Measurements from ENCODE around the gene POLR2E. TPM values are rescaled to one million over a fixed set of nuclear protein-coding genes. Genes with fewer than 3 reads are reported as not detected.

The POLR2E gene
- total RNA-seq, 1 experiment from 2014 or later = 261 TPM

DNA sequence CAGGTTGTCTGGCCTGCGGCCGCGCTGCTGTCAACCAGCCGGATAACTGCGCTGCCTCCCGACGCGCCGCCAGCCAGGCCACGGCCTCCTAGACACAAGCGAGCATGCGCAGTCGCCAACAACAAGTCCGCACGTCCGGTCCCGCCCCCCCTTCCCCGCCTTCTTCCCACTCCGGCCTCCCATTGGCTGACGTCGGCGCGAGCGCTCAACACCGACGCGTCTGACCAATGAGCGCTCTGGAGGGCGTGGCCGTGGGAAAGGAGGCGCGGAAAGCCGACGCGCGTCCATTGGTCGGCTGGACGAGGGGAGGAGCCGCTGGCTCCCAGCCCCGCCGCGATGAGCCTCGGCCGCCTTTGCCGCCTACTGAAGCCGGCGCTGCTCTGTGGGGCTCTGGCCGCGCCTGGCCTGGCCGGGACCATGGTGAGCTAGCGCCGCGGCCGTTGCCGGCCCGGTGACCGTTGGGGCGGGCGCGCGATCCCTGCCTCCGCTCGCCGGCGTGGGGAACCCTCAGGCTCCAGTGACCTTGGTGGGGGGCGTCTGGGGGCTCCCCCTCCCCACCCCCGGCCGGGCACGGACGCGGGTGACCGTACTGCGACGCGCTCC, 8.6 kb upstream of the POLR2E start, which contains the start of gene GPX4:
Gene GPX4 (plus strand): TSS at position 287 of the 603 bp plus-strand sequence. CDS start 50 bp downstream, at position 337.
- Histone ChIP-seq H3K23ac (ENCODE audit: insufficient read length, low read depth, low read length) (no peak within 1 kb of the TSS), H3K9me3 (ENCODE audit: control insufficient read depth, low read depth, low read length) (no peaks in the 10 kb centered on the region), H4K20me1 (ENCODE audit: control insufficient read depth, insufficient read depth, insufficient read length) (no peaks in the 10 kb centered on the region), H3K4ac (ENCODE audit: low read depth, low read length) (no peak within 1 kb of the TSS), H2BK12ac (ENCODE audit: insufficient read length, low read depth, low read length) (no peak within 1 kb of the TSS), H3K27ac (ENCODE audit: insufficient read length, low read depth, low read length) (no peak within 1 kb of the TSS), H2BK5ac (ENCODE audit: insufficient read length, low read length) (no peak within 1 kb of the TSS), H3K14ac (ENCODE audit: insufficient read depth, low read length) (peak within 1 kb of the TSS; percentile 69; the same call in 1 of the 2 replicates), H2AK5ac (ENCODE audit: insufficient read length, low read length) (no peak within 1 kb of the TSS), H2BK20ac (ENCODE audit: low read depth, low read length, poor library complexity, severe bottlenecking) (no peak within 1 kb of the TSS), H3K79me1 (ENCODE audit: insufficient read depth, low read depth, low read length, poor library complexity, severe bottlenecking) (no peaks in the 10 kb centered on the region), H4K8ac (replicated peaks; ENCODE audit: insufficient read length, low read depth, low read length) (no peak within 1 kb of the TSS), H3K56ac (ENCODE audit: insufficient read length, low read depth, low read length) (no peak within 1 kb of the TSS), H3K4me2 (ENCODE audit: insufficient read depth, insufficient read length, low read length) (peak within 1 kb of the TSS; percentile 51), H2BK120ac (ENCODE audit: low read depth, low read length, poor library complexity, severe bottlenecking) (no peak within 1 kb of the TSS), H4K5ac (ENCODE audit: insufficient read length, low read depth, low read length) (no peak within 1 kb of the TSS), H2BK15ac (ENCODE audit: low read depth, low read length) (no peak within 1 kb of the TSS), H2AFZ (ENCODE audit: low read length) (no peak within 1 kb of the TSS), H3K18ac (ENCODE audit: insufficient read length, low read depth, low read length) (peak within 1 kb of the TSS; percentile 64), H3K23me2 (ENCODE audit: insufficient read length, low read depth, low read length, poor library complexity, severe bottlenecking) (no peaks in the 10 kb centered on the region), H4K91ac (ENCODE audit: insufficient read length, low read depth, low read length) (no peak within 1 kb of the TSS), H3K79me2 (ENCODE audit: insufficient read depth, low read length) (no peaks in the 10 kb centered on the region; the same call in 1 of the 2 replicates), H3K27me3 (ENCODE audit: insufficient read depth, low read length) (no peaks in the 10 kb centered on the region), H3K9ac (ENCODE audit: extremely low read depth, insufficient read length, low read length) (peak within 1 kb of the TSS; percentile 65), H3T11ph (ENCODE audit: low read length) (no peak within 1 kb of the TSS), H3K4me1 (ENCODE audit: insufficient read depth, low read length) (0 out of 2 replicates have a peak, but pooled peaks cover 2% of the 10 kb centered on the region)
- peak; percentile 99 for DNase-seq
- Mint-ChIP-seq H3K4me3 (peak within 1 kb of the TSS; percentile 76 to 78), H3K9me3 (peaks cover 0 to 3% of the 10 kb centered on the region in 2 experiments; a peak in 1 of 5 replicates), H3K27me3 (ENCODE audit: low read depth) (no peaks in the 10 kb centered on the region; the same call in 1 of the 2 replicates), H3K4me1 (peaks cover 8 to 18% of the 10 kb centered on the region in 2 experiments), H3K36me3 (ENCODE audit: insufficient read depth in 1 of 3, low read depth in 3 of 3) (peaks cover 0 to 18% (median 7%) of the 10 kb centered on the region in 3 experiments; a peak in 4 of 7 replicates), H3K27ac (peak within 1 kb of the TSS in 2 of 3 experiments; percentile 36 to 83; a peak in 2 of 7 replicates)
- TF ChIP-seq, protein P1, sequence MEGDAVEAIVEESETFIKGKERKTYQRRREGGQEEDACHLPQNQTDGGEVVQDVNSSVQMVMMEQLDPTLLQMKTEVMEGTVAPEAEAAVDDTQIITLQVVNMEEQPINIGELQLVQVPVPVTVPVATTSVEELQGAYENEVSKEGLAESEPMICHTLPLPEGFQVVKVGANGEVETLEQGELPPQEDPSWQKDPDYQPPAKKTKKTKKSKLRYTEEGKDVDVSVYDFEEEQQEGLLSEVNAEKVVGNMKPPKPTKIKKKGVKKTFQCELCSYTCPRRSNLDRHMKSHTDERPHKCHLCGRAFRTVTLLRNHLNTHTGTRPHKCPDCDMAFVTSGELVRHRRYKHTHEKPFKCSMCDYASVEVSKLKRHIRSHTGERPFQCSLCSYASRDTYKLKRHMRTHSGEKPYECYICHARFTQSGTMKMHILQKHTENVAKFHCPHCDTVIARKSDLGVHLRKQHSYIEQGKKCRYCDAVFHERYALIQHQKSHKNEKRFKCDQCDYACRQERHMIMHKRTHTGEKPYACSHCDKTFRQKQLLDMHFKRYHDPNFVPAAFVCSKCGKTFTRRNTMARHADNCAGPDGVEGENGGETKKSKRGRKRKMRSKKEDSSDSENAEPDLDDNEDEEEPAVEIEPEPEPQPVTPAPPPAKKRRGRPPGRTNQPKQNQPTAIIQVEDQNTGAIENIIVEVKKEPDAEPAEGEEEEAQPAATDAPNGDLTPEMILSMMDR (conservative IDR thresholded peaks at IDR 0.05) = no peak
- no CpG with 5 or more reads among the region's 75 CpGs for WGBS (ENCODE audit: extremely low coverage, insufficient read length, low lambda C conversion rate)
